Measurements from ENCODE around the gene NSF.
A peak's percentile ranks its signal among the peaks of the same experiment; 100 is the strongest.

Gene NSF

DNA sequence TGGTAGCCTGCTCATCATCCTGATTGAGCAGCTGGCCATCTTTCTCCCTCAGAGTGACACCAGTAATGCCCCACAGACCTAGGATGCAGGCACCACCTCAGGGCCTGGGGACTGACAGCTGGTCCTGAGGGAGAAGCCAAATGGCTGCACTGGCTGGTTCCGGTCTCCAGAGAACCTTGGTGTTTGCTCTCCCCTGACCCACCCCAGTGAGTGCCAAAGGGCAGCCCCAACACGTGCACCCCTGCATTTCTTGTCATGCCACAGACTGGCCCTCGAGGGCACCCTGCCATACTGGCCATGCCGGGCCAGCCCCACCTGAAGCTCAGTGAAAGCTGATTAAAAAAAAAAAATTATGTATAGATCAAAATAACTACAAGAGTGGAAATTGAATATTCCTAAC is 127.5 kb downstream of the NSF start:
- DNase-seq (ENCODE audit: low spot score), result no peak

- DNase-seq (ENCODE audit: low spot score), result no peak
Measured at GRCh38 chr17:46719891-46720290, 129.4 kb downstream of the NSF start.

GRCh38 chr17:46720408-46720807 is 129.9 kb downstream of the NSF start:
- DNase-seq (ENCODE audit: low spot score), result no peak

GRCh38 chr17:46722662-46723285 is 132.3 kb downstream of the NSF start:
- DNase-seq (ENCODE audit: low spot score), result no peak

- DNase-seq (ENCODE audit: low spot score), result no peak
Measured at GRCh38 chr17:46726206-46726605, 135.7 kb downstream of the NSF start.

- DNase-seq (ENCODE audit: low spot score), result no peak
Measured at GRCh38 chr17:46727572-46728348, 137.3 kb downstream of the NSF start.

DNA sequence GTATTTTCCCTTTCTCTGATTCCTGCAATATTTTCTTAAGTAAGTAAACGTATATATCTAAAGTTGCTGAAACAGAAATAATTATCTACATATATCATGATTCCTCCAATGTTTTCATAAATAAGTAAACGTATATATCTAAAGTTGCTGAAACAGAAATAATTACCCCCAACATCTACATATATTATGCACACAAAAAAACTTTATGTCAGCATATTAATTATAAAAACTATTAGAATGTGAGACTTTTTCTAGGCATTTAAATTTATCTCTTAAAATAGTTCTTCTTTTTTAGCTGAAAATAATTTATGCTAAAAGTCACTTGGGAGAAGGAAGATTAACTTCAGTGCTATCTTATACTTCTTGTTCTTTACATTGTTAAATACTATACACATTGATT is 139.6 kb downstream of the NSF start:
- DNase-seq (ENCODE audit: low spot score), result no peak

DNA sequence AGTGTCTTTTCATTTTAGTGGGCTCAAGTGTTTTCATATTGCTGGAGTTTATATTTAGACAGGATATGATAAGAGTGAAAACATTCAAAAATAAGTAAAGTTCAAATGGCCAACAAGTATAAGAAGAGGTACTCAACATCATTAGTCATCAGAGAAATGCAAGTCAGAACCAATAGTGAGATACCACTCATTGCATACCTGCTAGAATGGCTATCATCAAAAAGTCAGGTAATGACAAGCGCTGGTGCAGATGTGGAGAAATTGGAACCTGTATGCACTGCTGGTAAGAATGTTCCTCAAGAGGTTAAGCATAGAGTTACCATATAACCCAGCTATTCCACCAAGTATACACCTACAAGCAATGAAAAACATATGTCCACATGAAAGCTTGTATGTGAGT is 140.2 kb downstream of the NSF start:
- DNase-seq (ENCODE audit: low spot score), result no peak

DNA sequence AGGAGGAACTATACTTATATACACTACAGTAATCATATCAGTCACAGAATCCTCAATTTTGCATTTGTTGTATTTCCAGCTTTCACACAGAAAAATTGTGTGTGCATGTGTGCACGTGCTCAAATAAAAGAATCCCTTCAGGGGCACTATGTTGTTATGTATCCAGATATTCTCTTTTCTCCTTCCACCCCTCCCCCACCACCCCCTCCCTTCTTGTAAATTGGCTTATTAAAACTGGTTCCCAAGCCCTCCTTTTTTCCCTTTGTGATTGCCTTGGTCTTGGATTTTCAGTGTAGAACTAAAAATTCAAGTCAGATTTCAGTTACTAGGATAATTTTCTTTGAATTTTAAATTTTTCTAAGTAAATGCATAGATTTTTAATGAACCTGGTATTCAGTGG is 141.7 kb downstream of the NSF start:
- DNase-seq (ENCODE audit: low spot score), result no peak

DNA sequence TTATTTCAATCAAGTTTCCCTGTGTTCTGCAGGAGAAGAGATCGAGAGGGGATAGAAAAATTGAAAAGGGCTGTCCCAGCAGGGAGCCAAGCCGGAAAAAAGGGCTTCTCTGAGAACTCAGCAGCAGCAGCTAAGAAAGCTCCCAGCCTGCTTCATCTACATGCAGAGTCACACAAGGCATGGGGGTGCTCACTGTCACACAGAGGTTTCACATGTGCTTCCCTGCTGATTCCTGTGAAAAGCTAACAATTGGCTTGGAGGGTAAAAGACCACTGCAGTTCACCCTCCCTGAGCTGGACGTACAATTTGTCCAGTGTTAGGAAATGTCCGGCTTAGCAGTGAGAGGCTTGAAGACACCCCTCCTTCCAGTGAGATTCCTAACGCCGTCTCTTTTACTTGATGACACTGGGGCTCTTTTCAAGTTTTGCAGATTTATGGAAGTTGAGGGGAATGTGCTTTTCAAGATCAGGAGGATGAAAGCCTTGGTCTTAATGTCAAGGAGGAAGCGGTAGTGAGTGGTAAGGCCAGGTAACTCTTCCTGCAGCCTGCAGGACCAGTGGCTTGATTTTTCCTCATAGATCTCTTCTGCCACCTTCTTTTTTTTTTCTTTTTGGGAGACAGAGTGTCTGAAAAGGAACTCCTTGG is 142.4 kb downstream of the NSF start:
- DNase-seq (ENCODE audit: low spot score), result peak; percentile 37

GRCh38 chr17:46733837-46734475 is 143.5 kb downstream of the NSF start:
- no peak for DNase-seq (ENCODE audit: low spot score)

- no peak for DNase-seq (ENCODE audit: low spot score)
Measured at GRCh38 chr17:46736100-46736499, 145.6 kb downstream of the NSF start.

DNA sequence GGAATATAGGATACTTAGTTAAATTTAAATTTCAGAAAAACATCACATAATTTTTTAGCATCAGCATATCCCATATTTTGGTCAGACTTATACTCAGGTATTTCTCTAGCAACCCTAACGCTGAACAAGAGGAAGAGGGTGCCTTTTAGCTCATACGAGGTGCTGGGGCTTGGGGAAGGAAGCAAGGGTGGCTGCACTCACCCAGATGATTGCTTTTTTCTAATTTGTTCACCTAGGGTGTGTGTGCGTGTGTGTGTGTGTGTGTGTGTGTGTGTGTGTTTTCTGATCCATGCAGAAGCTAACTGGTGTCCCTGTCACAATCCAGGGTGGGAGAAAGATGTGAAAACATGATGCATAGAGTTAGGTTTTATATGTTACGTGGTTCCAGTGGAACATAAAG is 146.9 kb downstream of the NSF start:
- no peak for DNase-seq (ENCODE audit: low spot score)

DNA sequence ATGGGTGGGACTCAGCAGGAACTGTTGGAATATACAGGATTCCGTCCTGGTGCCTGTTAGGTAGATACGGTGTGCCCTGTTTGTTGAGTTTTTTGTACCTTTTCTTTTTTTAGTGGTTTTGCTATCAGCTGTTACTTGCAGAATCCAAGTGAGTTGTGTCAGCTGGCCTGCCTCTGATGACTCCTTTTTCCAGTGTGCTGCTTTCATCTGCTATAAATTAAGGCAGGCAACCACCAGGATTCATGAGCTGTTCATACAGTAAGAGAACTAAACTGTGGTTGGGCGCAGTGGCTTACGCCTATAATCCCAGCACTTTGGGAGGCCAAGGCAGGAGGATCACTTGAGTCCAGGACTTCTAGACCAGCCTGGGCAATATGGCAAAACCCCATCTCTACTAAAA is 148.1 kb downstream of the NSF start:
- no peak for DNase-seq (ENCODE audit: low spot score)

- DNase-seq (ENCODE audit: low spot score), result no peak
Measured at GRCh38 chr17:46739982-46740381, 149.5 kb downstream of the NSF start.

DNA sequence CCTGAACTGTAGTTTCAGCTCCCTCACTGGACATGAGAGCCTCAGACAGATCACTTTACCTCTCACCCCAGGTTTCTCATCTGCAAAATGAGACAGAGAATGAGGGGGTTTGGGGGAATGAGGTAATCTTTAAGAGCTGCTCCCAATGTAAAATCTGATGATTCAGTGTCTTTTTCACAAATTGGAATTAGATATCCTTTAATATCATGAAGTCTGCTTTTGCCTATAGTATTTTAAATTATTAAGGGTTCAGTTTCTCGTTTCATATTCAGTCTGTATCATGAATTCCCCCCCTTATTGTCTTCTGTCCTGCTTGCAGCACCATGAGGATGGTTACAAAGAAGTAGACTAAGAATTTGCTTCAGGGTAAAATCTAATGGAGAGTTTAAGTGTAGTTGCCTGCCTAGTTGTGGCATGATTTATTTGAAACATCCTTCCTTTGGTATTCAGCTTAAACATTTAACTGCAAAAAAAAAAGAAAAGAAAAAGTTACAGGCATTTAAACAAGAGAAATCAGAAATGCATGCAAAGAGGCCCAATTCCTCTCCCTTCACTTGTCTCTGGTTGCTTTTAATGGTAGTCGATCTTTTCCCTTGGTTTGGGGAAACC is 150.8 kb downstream of the NSF start:
- no peak for DNase-seq (ENCODE audit: low spot score)

GRCh38 chr17:46742565-46743270 is 152.2 kb downstream of the NSF start:
- DNase-seq (ENCODE audit: low spot score), result peak; percentile 20

- no peak for DNase-seq (ENCODE audit: low spot score)
Measured at GRCh38 chr17:46744441-46744840, 154.0 kb downstream of the NSF start.

GRCh38 chr17:46745376-46745775 is 154.9 kb downstream of the NSF start:
- DNase-seq (ENCODE audit: low spot score), result no peak

DNA sequence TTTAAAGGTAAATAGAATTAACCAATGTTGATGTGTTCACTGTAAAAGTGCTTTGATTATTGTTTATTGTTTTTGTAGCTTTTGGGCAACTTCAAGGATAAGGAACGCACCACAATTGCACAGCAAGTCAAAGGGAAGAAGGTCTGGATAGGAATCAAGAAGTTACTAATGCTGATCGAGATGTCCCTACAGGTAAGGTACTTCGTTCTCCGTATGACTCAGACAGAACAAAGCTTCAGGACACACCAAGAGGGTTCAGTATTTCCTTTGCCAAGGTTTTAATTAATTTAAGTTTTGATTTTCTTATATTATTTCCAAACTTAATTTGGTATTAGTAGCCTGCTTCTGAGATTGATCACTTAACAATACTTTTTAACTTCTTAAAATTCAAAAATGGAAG is 161.0 kb downstream of the NSF start:
- DNase-seq (ENCODE audit: low spot score), result no peak

- DNase-seq (ENCODE audit: low spot score), result no peak
Measured at GRCh38 chr17:46753776-46754175, 163.3 kb downstream of the NSF start.

Data from Ammon's horn (tissue), 1 donor.